Measurements from ENCODE around the gene SFXN3.

SFXN3 gene

GRCh38 chr10:101076630-101077029 lies 45.6 kb downstream of the SFXN3 start:
- DNase-seq (ENCODE audit: low read depth): no peak

- no peak for DNase-seq (ENCODE audit: low read depth)
Measured at GRCh38 chr10:101079874-101080273, 48.8 kb downstream of the SFXN3 start.

GRCh38 chr10:101080933-101081931 lies 50.2 kb downstream of the SFXN3 start:
- DNase-seq (ENCODE audit: low read depth): no peak

- DNase-seq (ENCODE audit: low read depth): no peak
Measured at GRCh38 chr10:101085846-101086245, 54.8 kb downstream of the SFXN3 start.

GRCh38 chr10:101087376-101087775 lies 56.3 kb downstream of the SFXN3 start:
- DNase-seq (ENCODE audit: low read depth): no peak

- no peak for DNase-seq (ENCODE audit: low read depth)
Measured at GRCh38 chr10:101087965-101088364, 56.9 kb downstream of the SFXN3 start.

- DNase-seq (ENCODE audit: low read depth): no peak
Measured at GRCh38 chr10:101089520-101090299, 58.7 kb downstream of the SFXN3 start.

- DNase-seq (ENCODE audit: low read depth): no peak
Measured at GRCh38 chr10:101090597-101090996, 59.6 kb downstream of the SFXN3 start.

Measured in stimulated activated CD8-positive, alpha-beta memory T cell treated with anti-CD3 and anti-CD28 coated beads, Interleukin-15, amount 100 ng/mL, for 24 hours (primary cell).